ENCODE results near the gene MLKL.
A peak's percentile ranks its signal among the peaks of the same experiment; 100 is the strongest.
"Not testable (repeated sequence)": the region's sequence is repeated elsewhere in the genome, so short reads cannot be mapped to it uniquely, and the experiment has no call there.

The MLKL gene

GRCh38 chr16:74732707-74733350 lies 32.2 kb upstream of the MLKL start:
- no peak for DNase-seq (ENCODE audit: low read depth in 3 of 3)

GRCh38 chr16:74731853-74732477 lies 31.3 kb upstream of the MLKL start:
- no peak for DNase-seq (ENCODE audit: low read depth in 3 of 3)

- no peak for DNase-seq (ENCODE audit: low read depth in 3 of 3)
Measured at GRCh38 chr16:74729783-74730683, 29.4 kb upstream of the MLKL start.

- no peak for DNase-seq (ENCODE audit: low read depth in 3 of 3)
Measured at GRCh38 chr16:74727903-74728302, 27.2 kb upstream of the MLKL start.

- no peak for DNase-seq (ENCODE audit: low read depth in 3 of 3)
Measured at GRCh38 chr16:74726716-74727115, 26.1 kb upstream of the MLKL start.

- DNase-seq (ENCODE audit: low read depth in 3 of 3): no peak
Measured at GRCh38 chr16:74725651-74726455, 25.2 kb upstream of the MLKL start.

- DNase-seq (ENCODE audit: low read depth in 3 of 3): no peak
Measured at GRCh38 chr16:74724820-74725549, 24.3 kb upstream of the MLKL start.

GRCh38 chr16:74723256-74723655 lies 22.6 kb upstream of the MLKL start:
- no peak for DNase-seq (ENCODE audit: low read depth in 3 of 3)

- DNase-seq (ENCODE audit: low read depth in 3 of 3): not testable (repeated sequence)
Measured at GRCh38 chr16:74722156-74722555, 21.5 kb upstream of the MLKL start.

GRCh38 chr16:74721716-74722115 lies 21.1 kb upstream of the MLKL start:
- DNase-seq (ENCODE audit: low read depth in 3 of 3): no peak

- DNase-seq (ENCODE audit: low read depth in 3 of 3): no peak
Measured at GRCh38 chr16:74720579-74720978, 19.9 kb upstream of the MLKL start.

- DNase-seq (ENCODE audit: low read depth in 3 of 3): no peak
Measured at GRCh38 chr16:74718741-74719610, 18.3 kb upstream of the MLKL start.

GRCh38 chr16:74718140-74718539 lies 17.5 kb upstream of the MLKL start:
- no peak for DNase-seq (ENCODE audit: low read depth in 3 of 3)

- DNase-seq (ENCODE audit: low read depth in 3 of 3): no peak
Measured at GRCh38 chr16:74717367-74717766, 16.7 kb upstream of the MLKL start.

GRCh38 chr16:74716355-74716754 lies 15.7 kb upstream of the MLKL start:
- DNase-seq (ENCODE audit: low read depth in 3 of 3): no peak

GRCh38 chr16:74713876-74714275 lies 13.2 kb upstream of the MLKL start:
- DNase-seq (ENCODE audit: low read depth in 3 of 3): no peak

- no peak for DNase-seq (ENCODE audit: low read depth in 3 of 3)
Measured at GRCh38 chr16:74713325-74713724, 12.7 kb upstream of the MLKL start.

GRCh38 chr16:74711938-74712337 lies 11.3 kb upstream of the MLKL start:
- no peak for DNase-seq (ENCODE audit: low read depth in 3 of 3)

GRCh38 chr16:74710401-74710800 lies 9.7 kb upstream of the MLKL start:
- no peak for DNase-seq (ENCODE audit: low read depth in 3 of 3)

- peak; percentile 61 to 71 (median 68) for DNase-seq (ENCODE audit: low read depth in 3 of 3)
Measured at GRCh38 chr16:74709441-74709877, 8.8 kb upstream of the MLKL start.

Measured in stimulated activated CD4-positive, alpha-beta T cell treated with anti-CD3 and anti-CD28 coated beads, TNF-alpha, amount 100 ng/mL, for 4 hours (primary cell).